Measurements from ENCODE around the gene CCL20. TPM values are rescaled to one million over a fixed set of nuclear protein-coding genes. Genes with fewer than 3 reads are reported as not detected.
A peak's percentile ranks its signal among the peaks of the same experiment; 100 is the strongest.

The CCL20 gene
- total RNA-seq, 4 donors from 2014 or later: 2.0 to 4.2 TPM; not detected in 2

GRCh38 chr2:227853204-227853629 is 39.6 kb downstream of the CCL20 start:
- Histone ChIP-seq H3K36me3 (no peaks in the 10 kb centered on the region), H3K4me3 (no peak overlapping the region), H3K27me3 (no peaks in the 10 kb centered on the region), H3K4me1 (peaks cover 3% of the 10 kb centered on the region), H3K9me3 (no peaks in the 10 kb centered on the region), H3K27ac (no peak overlapping the region)
- WGBS: 52% methylated on average over 4 of the region's 4 CpGs
- DNase-seq (ENCODE audit: low spot score in 2 of 2): no peak
- TF ChIP-seq CTCF (IDR thresholded peaks at IDR 0.05): no peak
- TF ChIP-seq EP300 (IDR thresholded peaks at IDR 0.05): no peak
- TF ChIP-seq POLR2AphosphoS5 (IDR thresholded peaks at IDR 0.05): no peak
- no peak for TF ChIP-seq POLR2A (IDR thresholded peaks at IDR 0.05)

GRCh38 chr2:227853765-227854271 is 40.2 kb downstream of the CCL20 start:
- WGBS: 74% methylated on average over 6 of the region's 6 CpGs
- Histone ChIP-seq H3K27me3 (peaks cover 3% of the 10 kb centered on the region), H3K36me3 (no peaks in the 10 kb centered on the region), H3K9me3 (no peaks in the 10 kb centered on the region), H3K4me1 (peaks cover 3% of the 10 kb centered on the region), H3K27ac (no peak overlapping the region), H3K4me3 (no peak overlapping the region)
- DNase-seq (ENCODE audit: low spot score in 2 of 2): no peak
- no peak for TF ChIP-seq CTCF (IDR thresholded peaks at IDR 0.05)
- TF ChIP-seq POLR2A (IDR thresholded peaks at IDR 0.05): no peak
- TF ChIP-seq POLR2AphosphoS5 (IDR thresholded peaks at IDR 0.05): no peak
- no peak for TF ChIP-seq EP300 (IDR thresholded peaks at IDR 0.05)

GRCh38 chr2:227855440-227855839 is 41.8 kb downstream of the CCL20 start:
- Histone ChIP-seq H3K4me1 (peaks cover 5% of the 10 kb centered on the region), H3K27me3 (peaks cover 3% of the 10 kb centered on the region), H3K36me3 (no peaks in the 10 kb centered on the region), H3K27ac (no peak overlapping the region), H3K4me3 (no peak overlapping the region), H3K9me3 (no peaks in the 10 kb centered on the region)
- 50% methylated on average over 3 of the region's 3 CpGs for WGBS
- TF ChIP-seq EP300 (IDR thresholded peaks at IDR 0.05) (no peak), POLR2A (IDR thresholded peaks at IDR 0.05) (no peak), CTCF (IDR thresholded peaks at IDR 0.05) (no peak), POLR2AphosphoS5 (IDR thresholded peaks at IDR 0.05) (no peak)
- no peak for DNase-seq (ENCODE audit: low spot score in 2 of 2)

GRCh38 chr2:227856697-227857096 is 43.1 kb downstream of the CCL20 start:
- 87% methylated on average over 2 of the region's 2 CpGs for WGBS
- no peaks in the 10 kb centered on the region for H3K9me3 ChIP-seq
- DNase-seq (ENCODE audit: low spot score in 2 of 2): no peak
- H3K27ac ChIP-seq: no peak overlapping the region
- no peak overlapping the region for H3K4me3 ChIP-seq
- TF ChIP-seq EP300 (IDR thresholded peaks at IDR 0.05) (no peak), CTCF (IDR thresholded peaks at IDR 0.05) (no peak), POLR2AphosphoS5 (IDR thresholded peaks at IDR 0.05) (no peak), POLR2A (IDR thresholded peaks at IDR 0.05) (no peak)
- H3K27me3 ChIP-seq: peaks cover 3% of the 10 kb centered on the region
- H3K36me3 ChIP-seq: no peaks in the 10 kb centered on the region
- H3K4me1 ChIP-seq: peaks cover 15% of the 10 kb centered on the region

GRCh38 chr2:227860221-227860641 is 46.6 kb downstream of the CCL20 start:
- Histone ChIP-seq H3K27ac (peak overlapping the region; percentile 16), H3K27me3 (peaks cover 3% of the 10 kb centered on the region), H3K9me3 (no peaks in the 10 kb centered on the region), H3K36me3 (no peaks in the 10 kb centered on the region), H3K4me3 (no peak overlapping the region), H3K4me1 (peaks cover 35% of the 10 kb centered on the region)
- peak in 1 of 2 donors; percentile 65 for DNase-seq (ENCODE audit: low spot score in 2 of 2)
- WGBS: 41% methylated on average over 6 of the region's 6 CpGs
- TF ChIP-seq POLR2AphosphoS5 (IDR thresholded peaks at IDR 0.05) (no peak), POLR2A (IDR thresholded peaks at IDR 0.05) (no peak), CTCF (IDR thresholded peaks at IDR 0.05) (no peak), EP300 (IDR thresholded peaks at IDR 0.05) (no peak)

Measured in suprapubic skin (tissue), 4 donors.